Body of pancreas (tissue), 4 donors: Measurements from ENCODE around the gene PRDM15.

Source experiments
- CTCF ChIP-seq, 7 experiments: fragments of 450-650 bp in 4 of 7; fragments of 200-600 bp in 3 of 7; sonication (generic) in 3 of 7; IDR thresholded peaks; one replicate each; pipeline ENCODE4 v1.5.1; 2016 to 2019; ENCODE audit warnings: antibody characterized with exemption in 7 of 7
- POLR2A ChIP-seq, 3 donors: fragments of 450-650 bp; IDR thresholded peaks; one replicate each; pipeline ENCODE4 v1.6.1; 2016; ENCODE audit warnings: antibody characterized with exemption in 3 of 3, mild to moderate bottlenecking in 2 of 3

- TF ChIP-seq CTCF (IDR thresholded peaks at IDR 0.05) (no peak), POLR2A (IDR thresholded peaks at IDR 0.05) (no peak)
These were observed 112.9 kb downstream of the PRDM15 start for GRCh38 chr21:41765973-41766882.
